HFF-Myc (cell line): ENCODE results near the gene PIK3R3.

Experiments used
- DNase-seq: peaks from one replicate; pipeline ENCODE4 v3.0.0-alpha.2; 2011; ENCODE audit warnings: low read depth; ENCODE audit errors: extremely low read depth
- H3K4me3 ChIP-seq: replicated peaks from 2 replicates; pipeline ENCODE4 v1.5.1; 2011; ENCODE audit warnings: low read depth, mild to moderate bottlenecking, control low read depth, low read length
- TF ChIP-seq, protein P1 (sequence below): IDR thresholded peaks from 2 replicates; pipeline ENCODE4 v1.5.1; 2012; ENCODE audit warnings: mild to moderate bottlenecking, low read depth, low read length, control low read depth; ENCODE audit errors: missing control alignments

Gene PIK3R3

DNA sequence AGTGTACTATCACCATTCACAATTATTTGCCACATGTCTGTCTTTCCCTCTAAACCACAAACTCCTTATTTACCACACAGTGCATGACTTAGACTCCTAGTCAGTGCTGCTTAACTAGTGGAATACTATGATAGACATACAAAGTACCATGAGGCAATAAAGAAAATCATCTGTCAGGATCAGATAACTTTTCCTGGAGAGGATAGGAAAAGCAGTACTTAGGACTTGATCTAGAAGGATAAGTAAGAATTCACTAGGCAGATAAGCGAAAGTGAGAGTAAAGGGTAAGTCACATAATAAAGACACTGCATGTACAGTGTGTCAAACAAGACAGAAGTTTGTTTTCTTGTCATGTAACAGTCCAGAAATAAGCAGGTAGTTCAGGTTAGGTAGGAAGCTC is 21.3 kb upstream of the PIK3R3 start:
- no peak for DNase-seq
- no peak overlapping the region for H3K4me3 ChIP-seq
- TF ChIP-seq, protein P1, sequence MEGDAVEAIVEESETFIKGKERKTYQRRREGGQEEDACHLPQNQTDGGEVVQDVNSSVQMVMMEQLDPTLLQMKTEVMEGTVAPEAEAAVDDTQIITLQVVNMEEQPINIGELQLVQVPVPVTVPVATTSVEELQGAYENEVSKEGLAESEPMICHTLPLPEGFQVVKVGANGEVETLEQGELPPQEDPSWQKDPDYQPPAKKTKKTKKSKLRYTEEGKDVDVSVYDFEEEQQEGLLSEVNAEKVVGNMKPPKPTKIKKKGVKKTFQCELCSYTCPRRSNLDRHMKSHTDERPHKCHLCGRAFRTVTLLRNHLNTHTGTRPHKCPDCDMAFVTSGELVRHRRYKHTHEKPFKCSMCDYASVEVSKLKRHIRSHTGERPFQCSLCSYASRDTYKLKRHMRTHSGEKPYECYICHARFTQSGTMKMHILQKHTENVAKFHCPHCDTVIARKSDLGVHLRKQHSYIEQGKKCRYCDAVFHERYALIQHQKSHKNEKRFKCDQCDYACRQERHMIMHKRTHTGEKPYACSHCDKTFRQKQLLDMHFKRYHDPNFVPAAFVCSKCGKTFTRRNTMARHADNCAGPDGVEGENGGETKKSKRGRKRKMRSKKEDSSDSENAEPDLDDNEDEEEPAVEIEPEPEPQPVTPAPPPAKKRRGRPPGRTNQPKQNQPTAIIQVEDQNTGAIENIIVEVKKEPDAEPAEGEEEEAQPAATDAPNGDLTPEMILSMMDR = no peak

DNA sequence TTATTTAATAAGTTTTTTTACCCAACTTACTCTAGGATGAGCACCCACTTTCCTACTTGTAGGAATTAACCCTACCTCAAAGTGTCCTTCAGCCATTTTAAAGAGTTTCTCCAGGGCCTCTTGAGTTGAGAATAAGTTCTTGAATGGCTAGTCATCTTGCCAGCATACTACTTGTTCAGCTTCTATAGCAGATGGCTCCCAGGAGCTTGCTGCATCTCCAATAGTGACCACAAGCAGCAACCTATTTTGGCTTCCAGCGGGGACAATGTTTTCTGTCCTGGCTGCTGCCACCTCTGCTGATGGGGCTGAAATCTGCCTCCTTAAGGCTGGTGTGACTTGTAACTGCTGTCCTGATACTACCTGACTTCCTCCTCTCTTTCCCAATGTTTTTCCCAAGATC is 20.8 kb upstream of the PIK3R3 start:
- H3K4me3 ChIP-seq = no peak overlapping the region
- DNase-seq = no peak
- TF ChIP-seq, protein P1 = no peak

DNA sequence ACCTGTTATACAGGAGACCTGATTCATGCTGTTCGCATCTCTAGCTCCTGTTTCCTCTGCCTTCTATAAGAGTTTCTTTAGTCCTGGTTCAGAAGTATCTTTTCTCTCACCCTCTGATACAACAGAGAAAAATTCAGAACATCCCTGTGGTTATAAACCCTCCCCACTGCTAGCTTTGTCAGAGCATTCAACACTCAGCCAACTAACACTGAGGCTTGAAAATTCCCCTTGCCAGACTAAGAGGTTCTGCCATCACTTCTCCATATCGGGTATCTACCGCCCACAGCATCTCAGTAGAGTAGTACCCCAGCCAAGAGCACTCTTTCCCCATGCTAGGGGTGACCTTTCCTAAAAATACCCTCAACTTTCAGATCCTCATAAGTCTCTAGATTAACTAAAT is 19.6 kb upstream of the PIK3R3 start:
- H3K4me3 ChIP-seq = no peak overlapping the region
- no peak for DNase-seq
- TF ChIP-seq, protein P1 = no peak

DNA sequence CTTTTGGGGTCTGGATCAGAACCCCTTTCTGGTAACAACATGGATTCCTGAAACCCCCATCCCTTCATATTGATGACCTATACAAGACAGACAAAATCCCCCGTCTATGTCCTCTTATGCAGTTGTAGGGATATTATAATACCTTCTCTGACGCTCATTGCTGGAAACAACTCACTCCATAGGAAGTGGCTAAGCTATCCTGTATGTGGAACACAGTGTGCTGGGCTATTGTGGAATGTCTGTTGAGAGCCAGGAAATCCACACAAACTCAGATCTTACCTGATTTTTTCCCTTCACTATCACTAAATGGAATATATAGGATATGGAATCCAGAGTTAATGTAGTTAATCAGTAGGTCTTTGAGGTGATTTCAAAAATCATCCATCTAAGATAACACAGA is 17.7 kb upstream of the PIK3R3 start:
- TF ChIP-seq, protein P1 = no peak

DNA sequence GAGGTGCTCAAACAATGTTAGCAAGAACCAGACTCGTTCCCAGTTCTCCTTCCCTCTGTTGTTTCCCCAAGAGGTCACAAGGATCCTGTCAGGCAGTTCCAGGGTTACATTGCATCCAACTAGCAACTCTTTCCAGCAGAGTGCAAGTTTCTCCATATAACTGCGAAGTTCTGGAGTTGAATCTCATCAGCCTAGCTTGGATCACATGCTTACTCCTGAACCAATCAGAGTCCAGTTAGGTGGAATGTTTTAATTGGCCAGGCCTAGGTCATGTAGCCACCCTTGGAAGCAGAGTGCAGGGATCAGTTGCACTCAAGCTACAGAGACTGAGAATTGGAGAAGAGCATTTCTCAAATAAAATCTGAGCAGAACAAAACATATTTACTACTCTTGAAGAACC is 15.9 kb upstream of the PIK3R3 start:
- TF ChIP-seq, protein P1 = no peak
- H3K4me3 ChIP-seq = no peak overlapping the region
- no peak for DNase-seq

More for the DNA sequence above, 17.7 kb upstream of the PIK3R3 start:
- no peak overlapping the region for H3K4me3 ChIP-seq
- DNase-seq = no peak

DNA sequence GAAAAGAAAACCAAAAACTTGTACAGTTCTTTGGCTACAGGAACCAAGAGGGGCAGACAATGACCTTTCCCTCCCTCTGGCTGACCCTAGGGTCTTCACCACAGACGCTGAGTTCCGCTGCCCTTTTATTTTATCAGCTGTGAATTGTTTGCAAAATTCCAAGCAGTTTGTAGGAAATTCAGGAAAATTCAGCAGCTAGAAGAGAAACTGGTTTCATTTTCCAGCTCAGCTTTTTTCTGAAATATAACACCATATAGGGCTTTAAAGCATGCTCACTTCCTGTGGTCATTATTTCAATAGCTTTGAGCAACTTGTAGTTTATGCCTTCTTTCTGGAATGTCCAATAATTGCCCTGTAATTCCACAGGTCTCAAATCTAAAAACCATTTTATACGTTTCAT is 5.5 kb upstream of the PIK3R3 start:
- no peak for DNase-seq
- peak overlapping the region; percentile 14 for H3K4me3 ChIP-seq
- TF ChIP-seq, protein P1 = no peak

DNA sequence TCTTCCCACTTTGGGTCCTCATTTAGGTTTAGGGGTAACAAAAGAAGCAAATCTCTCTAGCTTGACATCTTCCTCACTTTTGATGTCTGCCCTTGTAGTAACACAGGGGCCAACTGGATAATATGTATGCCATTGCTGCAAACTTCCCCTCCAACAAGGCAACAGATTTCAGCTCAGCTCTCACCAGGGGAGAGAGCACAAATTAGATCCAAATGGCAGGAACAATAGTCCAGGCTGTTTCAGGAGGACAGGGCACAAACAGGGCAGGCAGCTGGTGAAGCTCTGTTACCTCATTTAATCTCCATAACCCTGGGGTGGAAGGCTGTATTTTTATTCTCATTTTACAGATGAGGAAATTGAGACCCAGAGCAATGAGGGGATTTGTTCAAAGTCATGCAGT is 4.3 kb upstream of the PIK3R3 start:
- TF ChIP-seq, protein P1 = no peak
- no peak overlapping the region for H3K4me3 ChIP-seq
- DNase-seq = no peak
